ENCODE measurements around the gene LRP2.

Gene LRP2

DNA sequence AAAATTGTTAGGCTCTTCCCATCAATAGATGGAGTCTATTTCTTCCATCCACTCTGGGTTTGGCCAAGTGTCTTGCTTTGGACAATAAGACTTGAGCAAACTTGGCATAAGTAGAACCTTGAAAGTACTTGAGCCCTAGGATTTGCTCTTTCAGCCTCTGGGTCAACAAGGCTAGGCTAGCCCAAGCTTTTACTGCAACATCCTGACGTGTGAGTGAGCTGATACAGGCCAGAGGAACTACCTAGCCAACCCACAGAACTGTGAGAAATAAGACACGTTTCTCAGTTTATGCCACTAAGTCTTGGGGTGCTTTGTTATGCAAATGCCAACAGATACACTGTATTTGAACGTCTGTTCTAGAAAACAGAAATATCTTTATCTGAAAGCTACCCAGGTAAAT is 71.9 kb downstream of the LRP2 start:
- H4K20me1 ChIP-seq (ENCODE audit: insufficient read depth, low read length): no peaks in the 10 kb centered on the region
- no peak overlapping the region for H3K27ac ChIP-seq (ENCODE audit: low read length)
- no peaks in the 10 kb centered on the region for H3K27me3 ChIP-seq (replicated peaks; ENCODE audit: insufficient read depth, low read length)
- no peak overlapping the region for H3K4me3 ChIP-seq (ENCODE audit: low read length)
- H3K9ac ChIP-seq (ENCODE audit: low read length): no peak overlapping the region
- no peaks in the 10 kb centered on the region for H3K4me1 ChIP-seq (ENCODE audit: low read length)
- TF ChIP-seq EZH2phosphoT487 (IDR thresholded peaks at IDR 0.05; ENCODE audit: low read length): no peak
- no peak for TF ChIP-seq EZH2 (optimal IDR thresholded peaks at IDR 0.05; ENCODE audit: low read depth, low read length)
- TF ChIP-seq, protein P1, sequence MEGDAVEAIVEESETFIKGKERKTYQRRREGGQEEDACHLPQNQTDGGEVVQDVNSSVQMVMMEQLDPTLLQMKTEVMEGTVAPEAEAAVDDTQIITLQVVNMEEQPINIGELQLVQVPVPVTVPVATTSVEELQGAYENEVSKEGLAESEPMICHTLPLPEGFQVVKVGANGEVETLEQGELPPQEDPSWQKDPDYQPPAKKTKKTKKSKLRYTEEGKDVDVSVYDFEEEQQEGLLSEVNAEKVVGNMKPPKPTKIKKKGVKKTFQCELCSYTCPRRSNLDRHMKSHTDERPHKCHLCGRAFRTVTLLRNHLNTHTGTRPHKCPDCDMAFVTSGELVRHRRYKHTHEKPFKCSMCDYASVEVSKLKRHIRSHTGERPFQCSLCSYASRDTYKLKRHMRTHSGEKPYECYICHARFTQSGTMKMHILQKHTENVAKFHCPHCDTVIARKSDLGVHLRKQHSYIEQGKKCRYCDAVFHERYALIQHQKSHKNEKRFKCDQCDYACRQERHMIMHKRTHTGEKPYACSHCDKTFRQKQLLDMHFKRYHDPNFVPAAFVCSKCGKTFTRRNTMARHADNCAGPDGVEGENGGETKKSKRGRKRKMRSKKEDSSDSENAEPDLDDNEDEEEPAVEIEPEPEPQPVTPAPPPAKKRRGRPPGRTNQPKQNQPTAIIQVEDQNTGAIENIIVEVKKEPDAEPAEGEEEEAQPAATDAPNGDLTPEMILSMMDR (IDR thresholded peaks at IDR 0.05; ENCODE audit: low read length): no peak
- no peaks in the 10 kb centered on the region for H3K9me2 ChIP-seq (replicated peaks; ENCODE audit: insufficient read depth, low read length)
- H3K4me2 ChIP-seq (ENCODE audit: low read depth, low read length): no peak overlapping the region
- no peak for DNase-seq
- H3F3A ChIP-seq (ENCODE audit: insufficient read depth, low read length): no peaks in the 10 kb centered on the region
- H3K9me3 ChIP-seq (replicated peaks; ENCODE audit: insufficient read depth, low read length): no peaks in the 10 kb centered on the region
- no peaks in the 10 kb centered on the region for H3K79me2 ChIP-seq (ENCODE audit: low read length)
- no peaks in the 10 kb centered on the region for H3K36me3 ChIP-seq (replicated peaks; ENCODE audit: insufficient read depth, low read length)
- H2AFZ ChIP-seq (ENCODE audit: low read length): no peak overlapping the region

DNA sequence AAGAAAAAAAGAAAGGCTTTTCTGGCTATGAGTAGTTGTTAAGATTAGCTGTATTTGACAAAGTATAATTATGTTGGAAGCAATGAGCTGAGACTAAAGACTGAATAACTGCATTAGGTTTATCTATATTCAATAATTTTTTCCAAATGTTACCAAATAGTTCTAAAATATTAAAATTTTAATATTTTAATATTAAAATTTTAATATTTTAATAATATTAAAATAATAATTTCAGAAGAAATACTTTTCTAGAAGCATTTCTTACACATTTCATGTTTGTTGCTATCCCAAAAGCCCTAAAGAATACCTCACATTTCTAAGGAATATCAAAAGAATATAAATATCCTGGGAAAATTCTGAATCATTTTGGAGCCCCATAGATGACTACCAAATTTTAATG is 74.7 kb downstream of the LRP2 start:
- Histone ChIP-seq H3F3A (ENCODE audit: insufficient read depth, low read length) (no peaks in the 10 kb centered on the region), H3K9ac (ENCODE audit: low read length) (no peak overlapping the region), H4K20me1 (ENCODE audit: insufficient read depth, low read length) (no peaks in the 10 kb centered on the region), H3K4me3 (ENCODE audit: low read length) (no peak overlapping the region), H3K27ac (ENCODE audit: low read length) (no peak overlapping the region), H3K36me3 (replicated peaks; ENCODE audit: insufficient read depth, low read length) (no peaks in the 10 kb centered on the region), H3K27me3 (replicated peaks; ENCODE audit: insufficient read depth, low read length) (no peaks in the 10 kb centered on the region), H3K79me2 (ENCODE audit: low read length) (no peaks in the 10 kb centered on the region), H3K4me2 (ENCODE audit: low read depth, low read length) (no peak overlapping the region), H2AFZ (ENCODE audit: low read length) (no peak overlapping the region), H3K9me2 (replicated peaks; ENCODE audit: insufficient read depth, low read length) (0 out of 2 replicates have a peak, but pooled peaks cover 3% of the 10 kb centered on the region), H3K9me3 (replicated peaks; ENCODE audit: insufficient read depth, low read length) (no peaks in the 10 kb centered on the region), H3K4me1 (ENCODE audit: low read length) (no peaks in the 10 kb centered on the region)
- DNase-seq: no peak
- no peak for TF ChIP-seq EZH2phosphoT487 (IDR thresholded peaks at IDR 0.05; ENCODE audit: low read length)
- TF ChIP-seq, protein P1 (IDR thresholded peaks at IDR 0.05; ENCODE audit: low read length): no peak
- TF ChIP-seq EZH2 (optimal IDR thresholded peaks at IDR 0.05; ENCODE audit: low read depth, low read length): no peak

DNA sequence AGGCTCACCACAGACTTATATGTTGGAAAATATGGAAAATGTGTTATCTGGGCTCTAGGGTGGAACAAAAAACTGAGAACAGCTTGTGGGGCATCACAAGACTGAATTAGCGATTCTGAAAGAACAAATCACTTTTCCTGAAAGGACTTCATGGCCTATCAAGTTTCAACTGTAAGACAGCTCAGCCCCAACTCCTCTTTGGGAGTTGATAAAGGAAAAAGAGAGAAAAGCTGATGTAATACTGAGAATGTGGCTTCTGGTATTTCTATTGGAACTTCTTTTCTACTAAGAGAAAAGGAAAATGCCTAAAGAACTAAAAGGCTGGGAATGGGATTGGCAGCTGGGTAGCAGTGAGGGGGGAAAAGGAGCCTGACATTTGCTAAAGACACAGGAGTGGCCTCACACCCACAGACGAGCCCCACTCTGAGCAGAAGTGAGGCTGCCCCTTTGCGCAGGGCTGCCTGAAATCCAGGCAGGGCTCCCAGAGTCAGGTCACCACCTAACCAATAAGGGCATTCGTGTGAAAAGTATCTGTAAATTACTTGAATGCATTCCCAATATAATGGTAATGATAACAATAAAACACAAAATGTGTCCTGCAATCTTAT is 75.6 kb downstream of the LRP2 start:
- Histone ChIP-seq H3K4me2 (ENCODE audit: low read depth, low read length) (no peak overlapping the region), H2AFZ (ENCODE audit: low read length) (no peak overlapping the region), H3K9me3 (replicated peaks; ENCODE audit: insufficient read depth, low read length) (no peaks in the 10 kb centered on the region), H3K27me3 (replicated peaks; ENCODE audit: insufficient read depth, low read length) (no peaks in the 10 kb centered on the region), H3K4me3 (ENCODE audit: low read length) (no peak overlapping the region), H3K79me2 (ENCODE audit: low read length) (no peaks in the 10 kb centered on the region), H4K20me1 (ENCODE audit: insufficient read depth, low read length) (no peaks in the 10 kb centered on the region), H3K4me1 (ENCODE audit: low read length) (no peaks in the 10 kb centered on the region), H3K9me2 (replicated peaks; ENCODE audit: insufficient read depth, low read length) (0 out of 2 replicates have a peak, but pooled peaks cover 3% of the 10 kb centered on the region), H3F3A (ENCODE audit: insufficient read depth, low read length) (no peaks in the 10 kb centered on the region), H3K36me3 (replicated peaks; ENCODE audit: insufficient read depth, low read length) (no peaks in the 10 kb centered on the region), H3K27ac (ENCODE audit: low read length) (no peak overlapping the region), H3K9ac (ENCODE audit: low read length) (no peak overlapping the region)
- DNase-seq: no peak
- TF ChIP-seq, protein P1 (IDR thresholded peaks at IDR 0.05; ENCODE audit: low read length): no peak
- TF ChIP-seq EZH2 (optimal IDR thresholded peaks at IDR 0.05; ENCODE audit: low read depth, low read length): no peak
- no peak for TF ChIP-seq EZH2phosphoT487 (IDR thresholded peaks at IDR 0.05; ENCODE audit: low read length)

Measured in MM.1S (cell line).